Measurements from ENCODE around the gene WDTC1.
"Not testable (repeated sequence)": the region's sequence is repeated elsewhere in the genome, so short reads cannot be mapped to it uniquely, and the experiment has no call there.

The WDTC1 gene

GRCh38 chr1:27234049-27234882, at the start of gene WDTC1:
Gene WDTC1 (plus strand): TSS chr1:27234632. CDS start chr1:27261055, 26,423 bp downstream.
- DNase-seq = peak; percentile 99

GRCh38 chr1:27184665-27185064, 49.8 kb upstream of the WDTC1 start:
- not testable (repeated sequence) for DNase-seq

DNA sequence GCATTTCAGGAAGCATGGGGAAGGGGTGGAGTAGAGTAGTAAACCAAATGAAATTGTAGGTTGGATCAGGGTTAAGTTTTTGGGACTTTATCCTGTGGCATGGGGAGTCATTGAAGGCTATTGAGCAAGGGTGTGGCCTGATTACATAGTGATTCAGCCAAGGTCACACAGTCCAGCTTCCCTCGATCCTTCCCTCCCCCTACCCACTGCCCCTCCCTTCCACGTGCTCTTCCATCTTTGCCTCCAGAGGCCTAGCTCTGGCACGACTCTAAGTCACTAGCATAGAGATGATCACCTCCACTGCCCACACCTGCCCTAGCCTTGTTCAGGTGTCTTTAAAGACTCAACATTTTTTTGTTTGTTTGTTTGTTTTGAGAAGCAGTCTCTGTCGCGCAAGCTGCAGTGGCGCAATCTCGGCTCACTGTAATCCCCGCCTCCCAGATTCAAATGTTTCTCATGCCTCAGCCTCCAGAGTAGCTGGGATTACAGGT, 42.3 kb upstream of the WDTC1 start:
- peak; percentile 19 for DNase-seq

DNA sequence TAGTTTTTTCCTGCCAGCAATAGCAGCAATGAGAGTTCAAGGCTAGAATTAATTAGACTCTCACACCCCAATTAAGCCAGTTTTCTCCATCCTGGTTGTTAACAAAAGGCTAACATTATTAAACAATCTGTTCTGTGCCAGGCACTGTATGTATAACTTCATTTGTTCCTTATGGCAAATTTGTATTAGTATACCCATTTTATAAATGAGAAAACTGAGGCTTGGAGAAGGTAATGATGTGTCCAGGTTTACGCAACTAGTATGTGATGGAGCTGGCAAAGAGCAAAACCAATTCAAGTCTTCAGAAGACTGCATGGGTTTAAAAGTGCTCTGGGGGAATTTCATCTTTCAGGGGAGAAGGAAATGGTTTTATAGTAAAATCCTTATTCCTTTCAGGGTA, 41.2 kb upstream of the WDTC1 start:
- no peak for DNase-seq

- DNase-seq = no peak
Measured at GRCh38 chr1:27201295-27201694, 33.1 kb upstream of the WDTC1 start.

GRCh38 chr1:27203946-27204345, 30.5 kb upstream of the WDTC1 start:
- DNase-seq = no peak

- DNase-seq = not testable (repeated sequence)
Measured at GRCh38 chr1:27207238-27207637, 27.2 kb upstream of the WDTC1 start.

- DNase-seq = not testable (repeated sequence)
Measured at GRCh38 chr1:27208143-27208850, 26.1 kb upstream of the WDTC1 start.

GRCh38 chr1:27216466-27216865, 18.0 kb upstream of the WDTC1 start:
- DNase-seq = no peak

- DNase-seq = no peak
Measured at GRCh38 chr1:27217401-27217800, 17.0 kb upstream of the WDTC1 start.

DNA sequence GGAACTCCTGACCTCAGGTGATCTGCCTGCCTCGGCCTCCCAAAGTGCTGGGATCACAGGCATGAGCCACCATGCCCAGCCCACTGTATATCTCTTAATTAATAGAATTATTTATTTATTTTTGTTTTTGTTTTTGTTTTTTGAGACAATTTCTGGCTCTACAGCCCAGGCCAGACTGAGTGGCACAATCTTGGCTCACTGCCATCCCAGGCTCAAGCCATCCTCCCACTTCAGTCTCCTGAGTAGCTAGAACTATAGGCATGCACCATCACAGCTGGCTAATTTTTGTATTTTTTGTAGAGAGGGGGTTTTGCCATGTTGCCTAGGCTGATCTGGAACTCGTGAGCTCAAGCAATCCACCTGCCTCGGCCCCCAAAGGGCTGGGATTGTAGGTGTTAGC, 15.7 kb upstream of the WDTC1 start:
- no peak for DNase-seq

- no peak for DNase-seq
Measured at GRCh38 chr1:27220096-27220495, 14.3 kb upstream of the WDTC1 start.

GRCh38 chr1:27220702-27221497, 13.5 kb upstream of the WDTC1 start:
- not testable (repeated sequence) for DNase-seq

DNA sequence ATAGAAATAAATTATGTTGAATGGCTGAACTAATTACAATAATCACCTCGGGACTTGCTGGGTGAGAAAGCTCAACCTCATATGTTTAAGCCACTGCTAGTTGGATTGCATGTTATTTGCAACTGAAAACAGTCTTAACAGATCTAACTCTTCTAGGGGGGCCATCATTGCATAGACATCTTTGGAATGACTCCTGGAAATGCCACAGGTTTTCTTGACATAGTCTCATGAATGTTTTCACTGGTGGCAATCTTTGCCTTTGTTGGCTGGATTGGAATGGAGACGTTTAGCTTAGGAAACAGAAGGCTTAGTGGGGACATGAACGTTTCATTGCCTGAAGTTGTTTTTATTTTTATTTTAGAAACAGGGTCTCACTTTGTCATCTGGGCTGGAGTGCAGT, 8.8 kb upstream of the WDTC1 start:
- no peak for DNase-seq

- no peak for DNase-seq
Measured at GRCh38 chr1:27227765-27228164, 6.7 kb upstream of the WDTC1 start.

DNA sequence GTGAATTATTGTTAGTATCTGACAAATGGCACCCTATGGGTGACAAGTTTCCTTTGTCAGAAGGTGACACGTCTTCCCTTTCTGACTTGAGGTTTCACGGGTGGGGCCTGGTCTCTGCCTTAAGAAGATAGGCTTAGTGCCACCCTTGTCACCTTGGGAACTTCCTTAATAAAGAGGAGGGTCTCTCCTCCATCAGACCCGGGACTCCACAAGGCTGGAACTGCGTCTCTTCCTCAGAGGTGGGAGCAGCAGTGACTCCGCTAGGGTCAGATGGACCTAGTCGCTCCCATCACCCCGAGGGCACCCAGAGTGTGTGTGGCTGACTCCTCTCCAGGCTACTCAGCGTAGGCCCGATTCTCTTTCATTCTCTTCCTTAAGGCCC, 774 bp upstream of the WDTC1 start:
- peak; percentile 26 for DNase-seq

DNA sequence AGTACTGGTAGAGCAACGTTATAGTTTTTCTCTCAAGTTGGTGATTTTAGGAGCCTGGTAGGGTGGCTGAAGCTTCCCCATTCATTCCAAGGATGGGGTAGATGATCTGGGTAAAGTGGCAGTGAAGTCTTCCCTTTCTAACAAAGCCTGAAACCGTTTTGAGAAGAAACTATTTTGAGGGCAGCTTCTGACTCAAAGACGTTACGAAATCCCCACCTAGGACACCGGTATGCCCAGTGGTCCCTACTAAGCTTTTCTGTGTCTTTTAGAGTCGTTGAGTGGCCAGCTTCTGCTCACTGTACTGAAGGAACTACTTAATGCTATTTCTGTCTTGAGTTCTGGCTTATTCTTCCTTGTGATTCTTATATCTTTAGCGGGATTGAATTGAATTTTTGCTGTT, 1.4 kb downstream of the WDTC1 start:
- DNase-seq = no peak

DNA sequence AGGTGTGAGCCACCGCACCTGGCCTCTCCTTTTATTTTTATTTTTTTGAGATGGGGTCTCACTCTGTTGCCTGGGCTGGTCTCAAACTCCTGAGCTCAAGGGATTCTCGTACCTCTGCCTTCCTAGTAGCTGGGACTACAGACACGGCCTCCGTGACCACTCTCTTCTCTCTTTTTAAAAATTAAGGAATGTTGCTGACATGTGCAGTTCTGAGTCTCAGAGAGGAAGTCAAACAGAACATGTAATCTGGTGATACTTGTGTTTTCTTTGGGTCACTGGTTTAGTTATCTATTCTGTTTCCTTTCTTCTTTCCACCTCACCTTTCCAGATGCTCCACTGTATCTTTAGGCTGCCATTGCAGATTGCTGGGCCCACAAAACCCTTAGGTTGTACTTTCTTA, 2.7 kb downstream of the WDTC1 start:
- no peak for DNase-seq

GRCh38 chr1:27238032-27238431, 3.6 kb downstream of the WDTC1 start:
- no peak for DNase-seq

DNA sequence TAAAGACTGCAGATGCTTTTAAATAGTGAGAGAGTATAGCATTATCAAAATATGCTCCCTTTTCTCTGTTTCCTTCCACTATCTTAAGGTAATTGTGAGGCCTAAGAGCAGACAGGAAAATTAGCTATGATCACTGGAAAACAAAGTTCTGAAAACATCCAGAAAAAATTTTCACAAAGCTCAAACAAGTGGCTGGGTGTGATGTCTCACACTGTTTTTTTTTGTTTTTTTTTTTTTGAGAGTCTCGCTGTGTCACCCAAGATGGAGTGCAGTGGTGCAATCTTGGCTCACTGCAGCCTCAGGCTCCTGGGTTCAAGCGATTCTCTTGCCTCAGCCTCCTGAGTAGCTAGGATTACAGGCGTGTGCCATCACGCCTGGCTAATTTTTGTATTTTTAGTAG, 7.2 kb downstream of the WDTC1 start:
- DNase-seq = no peak

- DNase-seq = not testable (repeated sequence)
Measured at GRCh38 chr1:27243665-27244064, 9.2 kb downstream of the WDTC1 start.

DNA sequence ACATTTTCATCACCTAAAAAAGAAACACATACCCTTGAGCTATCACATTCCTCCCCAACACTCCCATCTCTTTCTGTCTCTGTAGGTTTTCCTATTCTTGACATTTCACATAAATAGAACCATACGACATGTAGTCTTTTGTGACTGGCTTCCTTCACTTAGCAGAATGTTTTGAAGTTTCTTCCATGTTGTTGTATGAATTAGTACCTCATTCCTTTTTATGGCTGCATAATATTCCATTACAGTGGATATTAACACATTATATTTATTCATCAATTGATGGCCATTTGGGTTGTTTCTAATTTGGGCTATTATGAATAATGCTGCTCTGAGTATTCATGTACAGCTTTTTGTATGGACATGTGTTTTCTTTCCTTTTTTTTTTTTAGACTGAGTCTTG, 11.8 kb downstream of the WDTC1 start:
- DNase-seq = no peak

DNA sequence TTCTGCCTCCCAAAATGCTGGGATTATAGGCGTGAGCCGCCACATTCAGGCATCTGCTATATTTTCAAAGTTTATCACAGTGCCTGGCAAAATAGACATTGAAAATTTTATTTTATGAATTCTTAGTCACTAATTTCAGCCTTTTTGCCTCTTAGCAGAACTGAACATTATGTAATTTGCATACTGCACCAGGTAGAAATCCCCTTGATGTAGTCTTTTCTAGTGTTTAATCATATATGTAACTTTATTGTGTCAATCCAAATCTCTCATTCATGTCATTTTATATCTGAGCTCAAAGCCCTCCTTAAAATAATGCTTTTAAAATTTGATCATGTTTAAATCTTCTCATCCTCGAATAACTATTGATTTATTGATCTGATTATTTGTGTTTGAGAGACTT, 19.2 kb downstream of the WDTC1 start:
- no peak for DNase-seq

Measured in CD4-positive, alpha-beta T cell treated with Interleukin-15 for 1 hour (primary cell).